Activated CD8-positive, alpha-beta memory T cell treated with anti-CD3 and anti-CD28 coated beads for 48 hours (primary cell): ENCODE measurements around the gene AKR1C1.
"Not testable (repeated sequence)": the region's sequence is repeated elsewhere in the genome, so short reads cannot be mapped to it uniquely, and the experiment has no call there.

Experiments used
- DNase-seq, 3 experiments: peaks; one replicate each; pipeline ENCODE4 v3.0.0-alpha.2; 2020; ENCODE audit warnings: low read depth in 2 of 3, low spot score in 2 of 3

The AKR1C1 gene

GRCh38 chr10:5014936-5015335, 51.7 kb downstream of the AKR1C1 start:
- no peak for DNase-seq

GRCh38 chr10:5018134-5018533, 54.9 kb downstream of the AKR1C1 start:
- DNase-seq = no peak

GRCh38 chr10:5018671-5019277, 55.6 kb downstream of the AKR1C1 start:
- not testable (repeated sequence) for DNase-seq

- not testable (repeated sequence) for DNase-seq
Observed at GRCh38 chr10:5019770-5020612, 56.8 kb downstream of the AKR1C1 start.

GRCh38 chr10:5021624-5022290, 58.5 kb downstream of the AKR1C1 start:
- not testable (repeated sequence) for DNase-seq

GRCh38 chr10:5023177-5023805, 60.1 kb downstream of the AKR1C1 start:
- DNase-seq = no peak

GRCh38 chr10:5025461-5025881, 62.3 kb downstream of the AKR1C1 start:
- not testable (repeated sequence) for DNase-seq

GRCh38 chr10:5030989-5031388, 67.8 kb downstream of the AKR1C1 start:
- DNase-seq = no peak

- DNase-seq = not testable (repeated sequence)
Observed at GRCh38 chr10:5031588-5031987, 68.4 kb downstream of the AKR1C1 start.

- DNase-seq = not testable (repeated sequence)
Observed at GRCh38 chr10:5032444-5032843, 69.2 kb downstream of the AKR1C1 start.
